HG03571 (cell line): Measurements from ENCODE around the gene SOX14.

ENCODE experiments used
- ATAC-seq: cut with Tn5 transposase; IDR thresholded peaks from one replicate; pipeline ENCODE4 v1.9.1; 2021; ENCODE audit not compliant: unreplicated experiment

Gene SOX14

GRCh38 chr3:137767538-137768360 is 3.6 kb downstream of the SOX14 start:
- ATAC-seq: no peak

GRCh38 chr3:137768361-137769321 is 4.5 kb downstream of the SOX14 start:
- ATAC-seq: no peak

GRCh38 chr3:137769322-137770065 is 5.4 kb downstream of the SOX14 start:
- ATAC-seq: no peak

- no peak for ATAC-seq
Measured at GRCh38 chr3:137770066-137770834, 6.1 kb downstream of the SOX14 start.

- no peak for ATAC-seq
Measured at GRCh38 chr3:137770835-137771399, 6.8 kb downstream of the SOX14 start.

GRCh38 chr3:137771401-137772213 is 7.5 kb downstream of the SOX14 start:
- ATAC-seq: no peak

GRCh38 chr3:137772214-137772955 is 8.3 kb downstream of the SOX14 start:
- ATAC-seq: no peak

GRCh38 chr3:137778941-137779340 is 14.8 kb downstream of the SOX14 start:
- no peak for ATAC-seq

GRCh38 chr3:137787529-137787928 is 23.4 kb downstream of the SOX14 start:
- no peak for ATAC-seq

- no peak for ATAC-seq
Measured at GRCh38 chr3:137789236-137789635, 25.1 kb downstream of the SOX14 start.

GRCh38 chr3:137792626-137793271 is 28.6 kb downstream of the SOX14 start:
- no peak for ATAC-seq

GRCh38 chr3:137796993-137797392 is 32.9 kb downstream of the SOX14 start:
- no peak for ATAC-seq

- no peak for ATAC-seq
Measured at GRCh38 chr3:137803215-137803614, 39.1 kb downstream of the SOX14 start.

GRCh38 chr3:137807998-137808397 is 43.9 kb downstream of the SOX14 start:
- ATAC-seq: no peak

GRCh38 chr3:137809509-137809908 is 45.4 kb downstream of the SOX14 start:
- ATAC-seq: no peak

- no peak for ATAC-seq
Measured at GRCh38 chr3:137812023-137812422, 47.9 kb downstream of the SOX14 start.

- no peak for ATAC-seq
Measured at GRCh38 chr3:137815251-137815650, 51.1 kb downstream of the SOX14 start.
